Upper lobe of left lung (tissue), 4 donors: ENCODE data around the gene EIF2B5.

Experiments
- CTCF ChIP-seq, 6 experiments: fragments of 450-650 bp in 4 of 6; fragments of 200-600 bp in 2 of 6; sonication (generic) in 2 of 6; IDR thresholded peaks; one replicate each; pipeline ENCODE4 v1.5.1; 2016 to 2019; ENCODE audit warnings: antibody characterized with exemption in 6 of 6
- POLR2A ChIP-seq, 4 donors: fragments of 450-650 bp; IDR thresholded peaks; one replicate each; pipeline ENCODE4 v1.5.1; 2016 to 2017; ENCODE audit warnings: antibody characterized with exemption in 4 of 4, mild to moderate bottlenecking in 2 of 4
- POLR2AphosphoS5 ChIP-seq, 2 donors: sonication (generic); formaldehyde crosslinking; IDR thresholded peaks; one replicate each; pipeline ENCODE4 v1.5.1; 2017; ENCODE audit warnings: antibody characterized with exemption in 2 of 2

- TF ChIP-seq POLR2AphosphoS5 (IDR thresholded peaks at IDR 0.05), result no peak
- no peak for TF ChIP-seq POLR2A (IDR thresholded peaks at IDR 0.05)
- no peak for TF ChIP-seq CTCF (IDR thresholded peaks at IDR 0.05)
Measured at GRCh38 chr3:184140436-184140835, 5.3 kb downstream of the EIF2B5 start.
